PC-3 (cell line): ENCODE measurements around the gene GALNT14. TPM values are rescaled to one million over a fixed set of nuclear protein-coding genes. Genes with fewer than 3 reads are reported as not detected.

Source experiments
- ATAC-seq: fragments of 200-7000 bp; cut with Tn5 transposase; 2 replicates; pipeline ENCODE4 v1.9.1; 2020; ENCODE audit warnings: mild to moderate bottlenecking, moderate library complexity
- BruUV-seq: library from RNA; stranded (reverse); fragments of 400-500 nt; replicated peaks from 2 replicates; lab custom pipeline; 2021; lab: Mats Ljungman, UMichigan
- CTCF ChIA-PET: fragments of 300-600 bp; sonication (Branson Sonifier 250); formaldehyde crosslinking; loops from one replicate; lab custom pipeline; 2022; ENCODE audit warnings: antibody characterized with exemption; lab: Charles Lee
- POLR2A ChIA-PET: fragments of 300-600 bp; sonication (Branson Sonifier 250); formaldehyde crosslinking; loops from one replicate; lab custom pipeline; 2022; ENCODE audit warnings: antibody characterized with exemption; ENCODE audit not compliant: unreplicated experiment; lab: Charles Lee
- DNase-seq: peaks from one replicate; pipeline ENCODE4 v3.0.0-alpha.2; 2015
- H2AFZ ChIP-seq: fragments of 300-600 bp; sonication (generic); 2 replicates; pipeline ENCODE4 v1.6.0; 2016; ENCODE audit warnings: antibody characterized with exemption, low read length
- H3F3A ChIP-seq: fragments of 300-600 bp; sonication (generic); one replicate; pipeline ENCODE4 v1.6.0; 2017; ENCODE audit warnings: antibody characterized with exemption, low read length, control low read depth, mild to moderate bottlenecking; ENCODE audit not compliant: unreplicated experiment
- H3K27ac ChIP-seq: fragments of 300-600 bp; sonication (generic); 2 replicates; pipeline ENCODE4 v1.5.1; 2016; ENCODE audit warnings: mild to moderate bottlenecking, low read length
- H3K27me3 ChIP-seq: fragments of 300-600 bp; sonication (generic); 2 replicates; pipeline ENCODE4 v1.6.1; 2016; ENCODE audit warnings: low read length, mixed read lengths
- H3K36me3 ChIP-seq: fragments of 300-600 bp; sonication (generic); 2 replicates; pipeline ENCODE4 v1.6.1; 2016; ENCODE audit warnings: low read depth, mixed run types, low read length, mixed read lengths
- H3K4me1 ChIP-seq: fragments of 300-600 bp; sonication (generic); 2 replicates; pipeline ENCODE4 v1.5.1; 2016; ENCODE audit warnings: low read length; ENCODE audit not compliant: insufficient read depth
- H3K4me2 ChIP-seq: fragments of 300-600 bp; sonication (generic); 2 replicates; pipeline ENCODE4 v1.6.0; 2016; ENCODE audit warnings: low read length
- H3K4me3 ChIP-seq: fragments of 300-600 bp; sonication (generic); 2 replicates; pipeline ENCODE4 v1.5.1; 2016; ENCODE audit warnings: mild to moderate bottlenecking, low read length, mixed read lengths
- H3K79me2 ChIP-seq: fragments of 300-600 bp; sonication (generic); 2 replicates; pipeline ENCODE4 v1.6.1; 2017; ENCODE audit warnings: low read length, mixed read lengths
- H3K9ac ChIP-seq: fragments of 300-600 bp; sonication (generic); 2 replicates; pipeline ENCODE4 v1.6.0; 2016; ENCODE audit warnings: mild to moderate bottlenecking, low read length
- H3K9me2 ChIP-seq: fragments of 300-600 bp; sonication (generic); replicated peaks from 2 replicates; pipeline ENCODE4 v1.6.1; 2016; ENCODE audit warnings: mixed run types, low read length, mixed read lengths
- H3K9me3 ChIP-seq: fragments of 300-600 bp; sonication (generic); 2 replicates; pipeline ENCODE4 v1.6.1; 2016; ENCODE audit warnings: low read length, mixed read lengths
- H4K20me1 ChIP-seq: fragments of 300-600 bp; sonication (generic); 2 replicates; pipeline ENCODE4 v1.6.1; 2016; ENCODE audit warnings: low read length, mixed read lengths
- CTCF ChIP-seq: fragments of 300-600 bp; sonication (generic); conservative IDR thresholded peaks from 2 replicates; pipeline ENCODE4 v1.5.1; 2017; ENCODE audit warnings: antibody characterized with exemption, low read depth, mild to moderate bottlenecking, low read length
- EZH2 ChIP-seq: fragments of 300-600 bp; sonication (generic); IDR thresholded peaks from one replicate; pipeline ENCODE4 v1.6.1; 2017; ENCODE audit warnings: antibody characterized with exemption, mild to moderate bottlenecking, low read length; ENCODE audit not compliant: unreplicated experiment
- EZH2phosphoT487 ChIP-seq: fragments of 300-600 bp; sonication (generic); IDR thresholded peaks from 2 replicates; pipeline ENCODE4 v1.6.1; 2018; ENCODE audit warnings: mild to moderate bottlenecking, antibody characterized with exemption, low read length, borderline replicate concordance
- intact Hi-C: fragments of 100-400 bp; cut with micrococcal nuclease; formaldehyde crosslinking; loops from 2 replicates; pipeline ENCODE4 v1.9.0; 2023
- total RNA-seq: library from RNA; depleted of rRNA; stranded (reverse); fragments of >200 nt; gene quantifications from 2 replicates; pipeline ENCODE4 v1.2.3, GENCODE V29; 2014

GALNT14 gene
- total RNA-seq, 1 experiment from 2014 or later, result 10.2 TPM

GRCh38 chr2:30978854-30979253 is 159.4 kb downstream of the GALNT14 start:
- Histone ChIP-seq H4K20me1 (no peaks in the 10 kb centered on the region), H3K79me2 (no peaks in the 10 kb centered on the region), H3K4me3 (no peak overlapping the region), H3K9me3 (no peaks in the 10 kb centered on the region), H3K4me1 (peaks cover 10% of the 10 kb centered on the region; the same call in 1 of the 2 replicates), H3K36me3 (no peaks in the 10 kb centered on the region), H3K27ac (no peak overlapping the region), H3K9me2 (no peaks in the 10 kb centered on the region), H3K4me2 (no peak overlapping the region), H2AFZ (no peak overlapping the region), H3K9ac (no peak overlapping the region), H3K27me3 (no peaks in the 10 kb centered on the region), H3F3A (no peaks in the 10 kb centered on the region)
- no peak for TF ChIP-seq EZH2phosphoT487
- TF ChIP-seq EZH2, result no peak
- no peak for TF ChIP-seq CTCF
- POLR2A ChIA-PET, result no interaction called here
- ATAC-seq, result no peak
- BruUV-seq, result no TSS peak
- intact Hi-C loops, result no loop called here
- CTCF ChIA-PET, result no interaction called here
- DNase-seq, result no peak

DNA sequence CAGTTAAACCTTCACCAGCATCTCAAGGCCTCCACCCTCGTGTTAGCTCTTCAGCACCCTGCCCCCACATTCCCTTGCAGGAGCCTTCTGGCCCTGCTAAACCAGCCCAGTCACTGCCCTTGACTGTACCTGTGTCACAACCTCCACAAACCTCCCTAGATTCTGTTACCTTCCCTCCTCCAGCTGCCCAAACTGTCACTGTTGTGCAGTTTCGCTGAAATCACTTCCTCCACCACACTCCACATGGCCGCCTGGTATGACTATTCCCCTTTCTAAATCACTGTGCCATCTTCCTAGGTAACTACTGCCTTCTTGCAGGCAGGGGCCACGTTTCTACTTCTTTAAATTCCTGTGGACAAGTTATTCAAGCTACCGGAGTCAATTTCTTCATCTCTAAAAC is 160.2 kb downstream of the GALNT14 start:
- Histone ChIP-seq H3K79me2 (no peaks in the 10 kb centered on the region), H3K4me2 (no peak overlapping the region), H3K9me3 (no peaks in the 10 kb centered on the region), H3K4me1 (peaks cover 10% of the 10 kb centered on the region; the same call in 1 of the 2 replicates), H3F3A (no peaks in the 10 kb centered on the region), H3K9ac (no peak overlapping the region), H3K27me3 (0 out of 2 replicates have a peak, but pooled peaks cover 4% of the 10 kb centered on the region), H4K20me1 (no peaks in the 10 kb centered on the region), H3K4me3 (no peak overlapping the region), H3K36me3 (no peaks in the 10 kb centered on the region), H2AFZ (no peak overlapping the region), H3K27ac (no peak overlapping the region), H3K9me2 (no peaks in the 10 kb centered on the region)
- TF ChIP-seq EZH2phosphoT487 (no peak), EZH2 (no peak), CTCF (no peak)
- no peak for ATAC-seq
- intact Hi-C loops, result no loop called here
- no peak for DNase-seq
- POLR2A ChIA-PET, result no interaction called here
- BruUV-seq, result no TSS peak
- CTCF ChIA-PET, result no interaction called here

- ChIA-PET POLR2A (no interaction called here), CTCF (no interaction called here)
- no peaks in the 10 kb centered on the region for H3F3A ChIP-seq
- no peaks in the 10 kb centered on the region for H3K9me2 ChIP-seq
- no peaks in the 10 kb centered on the region for H4K20me1 ChIP-seq
- peaks cover 19% of the 10 kb centered on the region; the same call in 1 of the 2 replicates for H3K27me3 ChIP-seq
- no peak overlapping the region for H3K9ac ChIP-seq
- DNase-seq, result no peak
- H3K27ac ChIP-seq, result no peak overlapping the region
- intact Hi-C loops, result no loop called here
- H3K4me1 ChIP-seq, result peaks cover 5% of the 10 kb centered on the region; the same call in 1 of the 2 replicates
- no peaks in the 10 kb centered on the region for H3K9me3 ChIP-seq
- no peak overlapping the region for H3K4me3 ChIP-seq
- no peak overlapping the region for H2AFZ ChIP-seq
- no peak for ATAC-seq
- no TSS peak for BruUV-seq
- no peaks in the 10 kb centered on the region for H3K79me2 ChIP-seq
- no peak for TF ChIP-seq CTCF
- TF ChIP-seq EZH2phosphoT487, result no peak
- no peak for TF ChIP-seq EZH2
- no peaks in the 10 kb centered on the region for H3K36me3 ChIP-seq
- no peak overlapping the region for H3K4me2 ChIP-seq
These were observed 163.1 kb downstream of the GALNT14 start for GRCh38 chr2:30975156-30975555.
